Measurements from ENCODE around the gene NTM. TPM values are rescaled to one million over a fixed set of nuclear protein-coding genes. Genes with fewer than 3 reads are reported as not detected.

NTM gene
- total and polyA plus RNA-seq, 2 donors (not counting 3 experiments of a cell fraction or from before 2014, with no cell fraction given) = 1.00 to 1.1 TPM

DNA sequence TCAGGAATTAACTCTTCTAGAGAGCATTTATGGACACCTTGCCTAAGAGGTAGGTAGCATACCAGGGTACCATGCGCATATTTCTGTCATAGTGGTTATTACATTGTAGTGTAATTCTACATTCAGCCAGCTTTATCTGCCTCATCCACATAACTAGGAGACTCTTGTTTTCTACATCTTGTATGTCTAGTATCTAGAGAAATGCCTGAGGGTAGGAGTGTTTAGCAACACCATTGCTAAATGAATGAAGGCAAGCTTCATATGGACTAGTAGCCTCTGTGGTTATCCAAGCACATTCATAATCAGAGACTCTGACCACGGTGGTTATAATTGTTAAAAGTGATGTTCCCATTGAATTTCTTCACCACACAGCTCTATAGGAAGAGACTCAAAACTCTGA, 107.9 kb downstream of the NTM start:
- BruUV-seq (replicated peaks) = no TSS peak
- Histone ChIP-seq H2AFZ (ENCODE audit: low read depth, low read length) (no peak overlapping the region), H3K79me2 (ENCODE audit: control insufficient read depth, insufficient read depth, low read length) (no peaks in the 10 kb centered on the region), H3K27ac (ENCODE audit: insufficient read depth, low read depth, low read length) (no peak overlapping the region), H3K9ac (replicated peaks; ENCODE audit: extremely low read depth, insufficient read depth, low read length) (no peak overlapping the region), H3K4me2 (ENCODE audit: insufficient read depth, low read length) (no peak overlapping the region), H3K36me3 (ENCODE audit: control insufficient read depth in 2 of 2, extremely low read depth in 1 of 2, insufficient read depth in 2 of 2, low read length in 2 of 2) (no peaks in the 10 kb centered on the region), H3K27me3 (ENCODE audit: control insufficient read depth in 2 of 2, insufficient read depth in 2 of 2, low read length in 2 of 2) (no peaks in the 10 kb centered on the region), H3K4me1 (ENCODE audit: control insufficient read depth, extremely low read depth, insufficient read depth, low read length) (no peaks in the 10 kb centered on the region), H3K4me3 (replicated peaks in 1 of 3; ENCODE audit: insufficient read depth in 1 of 3, low read depth in 1 of 3, low read length in 3 of 3) (no peak overlapping the region), H3K9me3 (replicated peaks; ENCODE audit: control insufficient read depth, insufficient read depth, low read length) (peaks cover 1% of the 10 kb centered on the region), H4K20me1 (replicated peaks; ENCODE audit: control insufficient read depth, extremely low read depth, insufficient read depth, low read length) (no peaks in the 10 kb centered on the region), H3K9me1 (replicated peaks; ENCODE audit: control insufficient read depth, extremely low read depth, insufficient read depth, low read length) (no peaks in the 10 kb centered on the region)
- dilution Hi-C loops (cut with MboI; ENCODE audit: extremely low pct_ligation_motif_present, low sequenced_read_pairs) (no loop called here), intact Hi-C loops (cut with micrococcal nuclease) (no loop called here)
- FAIRE-seq (no peak), DNase-seq (ENCODE audit: low read depth, low spot score) (no peak)
- ChIA-PET POLR2A (no interaction called here), CTCF (no interaction called here)
- TF ChIP-seq POLR2AphosphoS5 (IDR thresholded peaks at IDR 0.05; ENCODE audit: insufficient read depth, low read depth, low read length) (no peak), MYC (IDR thresholded peaks at IDR 0.05; ENCODE audit: low read depth, low read length) (no peak), FOS (IDR thresholded peaks at IDR 0.05; ENCODE audit: borderline replicate concordance, insufficient read depth, low read length) (no peak), POLR2A (IDR thresholded peaks at IDR 0.05; ENCODE audit: low read depth, low read length) (no peak), GATA2 (IDR thresholded peaks at IDR 0.05; ENCODE audit: insufficient read depth, insufficient read length, low read depth, low read length) (no peak), MAX (IDR thresholded peaks at IDR 0.05; ENCODE audit: insufficient read depth, insufficient read length) (no peak), EZH2 (IDR thresholded peaks at IDR 0.05; ENCODE audit: borderline replicate concordance, low read depth, low read length, severe bottlenecking) (no peak), CTCF (IDR thresholded peaks at IDR 0.05; ENCODE audit: extremely low read depth in 1 of 2, insufficient read depth in 1 of 2, low read depth in 1 of 2, low read length in 2 of 2) (no peak), JUN (IDR thresholded peaks at IDR 0.05; ENCODE audit: borderline replicate concordance, insufficient read depth, insufficient read length, low read depth) (no peak)

Measured in endothelial cell of umbilical vein (primary cell).